ENCODE measurements around the gene METTL21C.

METTL21C gene

DNA sequence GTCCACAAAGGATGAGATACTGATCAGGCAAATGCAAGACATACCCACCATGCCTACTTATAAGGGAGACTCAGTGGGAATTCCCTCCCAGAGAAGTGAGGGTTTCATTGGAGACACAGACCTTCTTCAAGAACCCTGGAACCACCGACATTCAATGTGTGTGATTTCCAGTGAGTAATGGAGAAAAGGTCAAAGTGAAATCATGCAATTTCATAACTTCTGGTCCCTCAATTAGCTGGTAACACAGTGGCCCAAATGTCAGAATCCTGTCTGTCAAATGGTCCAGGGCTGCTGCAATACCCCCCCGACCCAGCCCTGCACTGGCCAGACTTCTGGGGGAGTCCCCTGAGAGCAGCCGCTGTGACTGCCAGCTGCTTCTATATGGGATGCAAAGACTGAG, 4.7 kb upstream of the METTL21C start:
- Histone ChIP-seq H3K4me1 (ENCODE audit: control insufficient read depth, insufficient read depth, low read length, poor library complexity, severe bottlenecking) (no peaks in the 10 kb centered on the region), H3K9me3 (ENCODE audit: control insufficient read depth, low read length) (no peaks in the 10 kb centered on the region), H3K36me3 (ENCODE audit: control insufficient read depth, insufficient read depth, low read length) (no peaks in the 10 kb centered on the region), H3K27ac (ENCODE audit: insufficient read depth, low read length, poor library complexity, severe bottlenecking) (no peak overlapping the region), H3K27me3 (replicated peaks; ENCODE audit: control insufficient read depth, insufficient read depth, low read length, poor library complexity, severe bottlenecking) (no peaks in the 10 kb centered on the region), H3K4me3 (ENCODE audit: insufficient read depth, low read depth, low read length, poor library complexity, severe bottlenecking) (no peak overlapping the region)
- no peak for DNase-seq

DNA sequence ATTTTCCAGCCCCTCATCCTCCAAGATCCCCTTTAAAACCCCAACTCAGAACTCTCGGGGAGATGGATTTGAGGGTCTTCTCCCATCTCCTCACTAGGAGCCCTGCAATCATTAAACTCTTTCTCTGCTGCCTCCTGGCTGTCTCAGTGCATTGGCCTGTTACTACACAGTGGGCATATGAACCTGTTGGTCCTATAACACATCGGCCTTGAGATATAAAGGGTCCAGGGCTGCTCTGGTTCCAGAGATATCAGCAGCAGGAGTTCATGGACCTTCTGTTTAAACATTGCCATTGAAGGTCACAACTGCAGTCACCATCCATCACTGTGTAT, 3.8 kb upstream of the METTL21C start:
- no peak for DNase-seq
- Histone ChIP-seq H3K9me3 (ENCODE audit: control insufficient read depth, low read length) (no peaks in the 10 kb centered on the region), H3K4me1 (ENCODE audit: control insufficient read depth, insufficient read depth, low read length, poor library complexity, severe bottlenecking) (no peaks in the 10 kb centered on the region)

DNA sequence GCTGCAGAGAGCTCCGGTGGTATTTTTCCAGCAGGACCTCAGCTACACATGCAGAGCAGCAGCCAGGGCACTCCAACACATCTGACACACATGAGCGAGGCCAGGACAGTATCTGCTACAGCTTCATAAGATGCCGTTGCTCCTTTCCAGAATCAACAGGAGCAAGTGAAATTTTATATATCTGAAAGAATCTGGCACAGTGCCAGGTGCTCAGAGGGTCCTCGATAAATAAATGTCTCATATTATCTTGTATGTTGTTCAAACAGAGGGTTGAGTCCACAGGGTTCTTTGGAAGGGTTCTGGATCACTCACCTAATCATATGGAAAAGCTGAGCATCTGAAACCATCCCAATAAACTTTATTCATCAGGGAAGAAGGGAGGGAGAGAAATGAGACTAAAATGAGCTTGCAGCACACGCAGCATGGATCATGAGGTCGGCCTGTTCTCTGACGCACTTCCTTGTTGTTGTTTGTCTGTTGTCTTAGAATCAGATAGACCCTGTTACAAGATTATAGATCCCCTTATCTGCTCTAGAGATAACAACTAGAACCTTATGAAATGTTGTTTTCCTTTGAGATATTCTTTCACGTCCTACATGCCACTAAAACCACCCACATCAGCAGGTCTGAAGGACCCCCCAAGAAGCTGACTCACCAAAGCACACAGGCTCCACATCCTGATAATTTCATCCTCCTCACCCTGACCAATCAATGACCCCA, 3.2 kb upstream of the METTL21C start:
- Histone ChIP-seq H3K4me3 (ENCODE audit: insufficient read depth, low read depth, low read length, poor library complexity, severe bottlenecking) (no peak overlapping the region), H3K27me3 (replicated peaks; ENCODE audit: control insufficient read depth, insufficient read depth, low read length, poor library complexity, severe bottlenecking) (no peaks in the 10 kb centered on the region), H3K36me3 (ENCODE audit: control insufficient read depth, insufficient read depth, low read length) (no peaks in the 10 kb centered on the region), H3K9me3 (ENCODE audit: control insufficient read depth, low read length) (no peaks in the 10 kb centered on the region), H3K27ac (ENCODE audit: insufficient read depth, low read length, poor library complexity, severe bottlenecking) (no peak overlapping the region), H3K4me1 (ENCODE audit: control insufficient read depth, insufficient read depth, low read length, poor library complexity, severe bottlenecking) (no peaks in the 10 kb centered on the region)
- no peak for DNase-seq

More for the DNA sequence above, 3.8 kb upstream of the METTL21C start:
- no peak overlapping the region for H3K4me3 ChIP-seq (ENCODE audit: insufficient read depth, low read depth, low read length, poor library complexity, severe bottlenecking)
- no peaks in the 10 kb centered on the region for H3K36me3 ChIP-seq (ENCODE audit: control insufficient read depth, insufficient read depth, low read length)
- no peaks in the 10 kb centered on the region for H3K27me3 ChIP-seq (replicated peaks; ENCODE audit: control insufficient read depth, insufficient read depth, low read length, poor library complexity, severe bottlenecking)
- H3K27ac ChIP-seq (ENCODE audit: insufficient read depth, low read length, poor library complexity, severe bottlenecking) = no peak overlapping the region

DNA sequence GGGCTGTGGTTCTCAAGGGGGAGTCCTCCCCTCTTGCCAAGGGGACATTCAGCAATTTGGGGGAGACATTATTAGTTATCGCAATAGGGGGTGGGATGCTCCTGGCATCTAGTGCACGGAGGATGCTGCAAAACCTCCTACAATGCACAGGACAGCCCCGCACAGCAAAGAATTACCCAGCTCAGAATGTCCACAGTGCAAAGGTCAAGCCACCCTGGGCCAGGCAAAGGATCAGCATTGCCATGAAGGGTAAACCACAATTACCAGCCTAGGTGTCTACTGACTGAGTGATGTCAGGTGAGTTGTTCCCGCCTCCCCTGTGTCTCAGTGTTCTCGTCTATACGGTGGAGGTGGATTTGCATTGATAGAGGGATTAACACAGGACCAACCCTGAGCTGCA, 2.4 kb upstream of the METTL21C start:
- no peak overlapping the region for H3K27ac ChIP-seq (ENCODE audit: insufficient read depth, low read length, poor library complexity, severe bottlenecking)
- no peak overlapping the region for H3K4me3 ChIP-seq (ENCODE audit: insufficient read depth, low read depth, low read length, poor library complexity, severe bottlenecking)
- no peaks in the 10 kb centered on the region for H3K9me3 ChIP-seq (ENCODE audit: control insufficient read depth, low read length)
- no peaks in the 10 kb centered on the region for H3K27me3 ChIP-seq (replicated peaks; ENCODE audit: control insufficient read depth, insufficient read depth, low read length, poor library complexity, severe bottlenecking)
- no peaks in the 10 kb centered on the region for H3K36me3 ChIP-seq (ENCODE audit: control insufficient read depth, insufficient read depth, low read length)
- H3K4me1 ChIP-seq (ENCODE audit: control insufficient read depth, insufficient read depth, low read length, poor library complexity, severe bottlenecking) = no peaks in the 10 kb centered on the region
- no peak for DNase-seq

DNA sequence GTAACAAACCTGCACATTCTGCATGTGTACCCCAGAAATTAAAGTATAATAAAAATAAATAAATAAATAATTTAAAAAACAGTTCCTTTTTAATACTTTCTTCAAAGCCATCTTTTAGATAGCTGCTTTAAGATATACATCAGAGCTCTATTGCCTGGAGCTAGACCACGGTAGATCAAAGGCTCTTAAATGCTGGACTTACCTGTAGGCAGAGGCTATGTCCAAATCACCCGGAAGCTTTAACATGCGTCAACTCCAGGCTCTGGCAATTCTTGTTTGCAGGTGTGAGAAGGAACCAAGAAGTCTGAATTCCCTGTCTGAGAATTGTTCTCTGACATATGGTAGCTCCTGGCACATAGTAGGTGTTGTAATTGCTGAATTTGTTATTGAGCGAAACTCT, 1.6 kb upstream of the METTL21C start:
- no peaks in the 10 kb centered on the region for H3K9me3 ChIP-seq (ENCODE audit: control insufficient read depth, low read length)
- no peaks in the 10 kb centered on the region for H3K36me3 ChIP-seq (ENCODE audit: control insufficient read depth, insufficient read depth, low read length)
- H3K27me3 ChIP-seq (replicated peaks; ENCODE audit: control insufficient read depth, insufficient read depth, low read length, poor library complexity, severe bottlenecking) = no peaks in the 10 kb centered on the region

DNA sequence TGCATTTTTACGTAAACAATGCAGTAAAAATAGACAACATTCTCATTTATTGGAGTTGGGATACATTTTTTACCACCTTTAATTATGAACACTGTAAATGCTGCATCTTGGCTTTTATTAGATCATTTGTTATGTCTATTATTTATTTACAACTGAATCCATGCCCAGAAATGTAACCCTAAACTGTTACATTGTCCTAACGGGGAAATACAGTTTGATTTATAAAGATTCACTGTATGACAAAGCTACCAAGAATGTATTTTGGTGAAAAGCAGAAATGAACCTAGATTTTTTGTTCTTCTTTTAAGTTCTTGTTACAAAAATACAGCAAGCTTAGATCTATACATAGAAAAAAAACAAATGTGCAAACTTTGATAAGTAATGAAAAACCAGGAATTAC, 1.1 kb downstream of the METTL21C start:
- DNase-seq = no peak
- no peak overlapping the region for H3K4me3 ChIP-seq (ENCODE audit: insufficient read depth, low read depth, low read length, poor library complexity, severe bottlenecking)

More for the DNA sequence above, 1.6 kb upstream of the METTL21C start:
- no peak overlapping the region for H3K27ac ChIP-seq (ENCODE audit: insufficient read depth, low read length, poor library complexity, severe bottlenecking)
- no peak overlapping the region for H3K4me3 ChIP-seq (ENCODE audit: insufficient read depth, low read depth, low read length, poor library complexity, severe bottlenecking)
- no peaks in the 10 kb centered on the region for H3K4me1 ChIP-seq (ENCODE audit: control insufficient read depth, insufficient read depth, low read length, poor library complexity, severe bottlenecking)
- DNase-seq = no peak

DNA sequence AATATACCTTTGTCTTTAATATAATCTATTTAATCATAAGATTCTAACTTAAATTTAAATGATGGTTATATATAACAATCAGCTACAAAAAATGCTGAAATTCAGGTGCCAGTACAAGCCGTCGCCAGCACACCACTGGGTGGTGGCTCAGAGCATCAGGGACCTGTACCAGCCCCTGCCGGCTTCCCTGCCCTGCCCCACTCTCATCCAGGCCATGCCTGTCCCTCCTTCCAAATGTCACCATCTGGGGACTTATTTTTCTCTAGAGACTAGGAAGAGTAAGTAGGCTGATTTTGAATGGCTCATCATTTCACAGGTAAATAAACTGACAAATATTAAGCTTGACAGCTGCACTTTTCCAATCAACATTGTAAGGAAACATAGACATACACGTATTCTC, 1.6 kb downstream of the METTL21C start:
- DNase-seq = no peak
- H3K27me3 ChIP-seq (replicated peaks; ENCODE audit: control insufficient read depth, insufficient read depth, low read length, poor library complexity, severe bottlenecking) = no peaks in the 10 kb centered on the region
- H3K4me1 ChIP-seq (ENCODE audit: control insufficient read depth, insufficient read depth, low read length, poor library complexity, severe bottlenecking) = no peaks in the 10 kb centered on the region
- H3K27ac ChIP-seq (ENCODE audit: insufficient read depth, low read length, poor library complexity, severe bottlenecking) = no peak overlapping the region
- H3K9me3 ChIP-seq (ENCODE audit: control insufficient read depth, low read length) = no peaks in the 10 kb centered on the region
- no peaks in the 10 kb centered on the region for H3K36me3 ChIP-seq (ENCODE audit: control insufficient read depth, insufficient read depth, low read length)
- H3K4me3 ChIP-seq (ENCODE audit: insufficient read depth, low read depth, low read length, poor library complexity, severe bottlenecking) = no peak overlapping the region

More for the DNA sequence above, 1.1 kb downstream of the METTL21C start:
- no peaks in the 10 kb centered on the region for H3K4me1 ChIP-seq (ENCODE audit: control insufficient read depth, insufficient read depth, low read length, poor library complexity, severe bottlenecking)
- no peaks in the 10 kb centered on the region for H3K27me3 ChIP-seq (replicated peaks; ENCODE audit: control insufficient read depth, insufficient read depth, low read length, poor library complexity, severe bottlenecking)
- no peaks in the 10 kb centered on the region for H3K36me3 ChIP-seq (ENCODE audit: control insufficient read depth, insufficient read depth, low read length)
- H3K27ac ChIP-seq (ENCODE audit: insufficient read depth, low read length, poor library complexity, severe bottlenecking) = no peak overlapping the region
- H3K9me3 ChIP-seq (ENCODE audit: control insufficient read depth, low read length) = no peaks in the 10 kb centered on the region

DNA sequence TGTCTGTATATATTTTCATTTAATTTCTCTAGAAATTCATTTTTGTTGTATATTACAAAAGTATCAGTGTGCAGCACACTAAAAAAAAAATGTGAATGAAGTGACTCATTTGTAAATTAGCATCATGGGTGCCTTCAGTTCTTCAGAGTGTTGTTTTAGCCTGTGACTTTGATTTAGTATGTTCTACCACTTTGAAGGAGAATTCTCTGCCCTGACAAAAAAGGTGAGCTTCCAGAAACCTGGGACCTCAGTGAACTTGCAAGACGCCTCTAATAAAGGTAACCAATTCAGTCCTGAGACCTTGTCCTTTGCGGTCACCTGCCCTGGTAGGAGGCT, 2.4 kb downstream of the METTL21C start:
- Histone ChIP-seq H3K4me3 (ENCODE audit: insufficient read depth, low read depth, low read length, poor library complexity, severe bottlenecking) (no peak overlapping the region), H3K4me1 (ENCODE audit: control insufficient read depth, insufficient read depth, low read length, poor library complexity, severe bottlenecking) (no peaks in the 10 kb centered on the region), H3K27me3 (replicated peaks; ENCODE audit: control insufficient read depth, insufficient read depth, low read length, poor library complexity, severe bottlenecking) (no peaks in the 10 kb centered on the region), H3K9me3 (ENCODE audit: control insufficient read depth, low read length) (no peaks in the 10 kb centered on the region), H3K36me3 (ENCODE audit: control insufficient read depth, insufficient read depth, low read length) (no peaks in the 10 kb centered on the region), H3K27ac (ENCODE audit: insufficient read depth, low read length, poor library complexity, severe bottlenecking) (no peak overlapping the region)
- DNase-seq = no peak

DNA sequence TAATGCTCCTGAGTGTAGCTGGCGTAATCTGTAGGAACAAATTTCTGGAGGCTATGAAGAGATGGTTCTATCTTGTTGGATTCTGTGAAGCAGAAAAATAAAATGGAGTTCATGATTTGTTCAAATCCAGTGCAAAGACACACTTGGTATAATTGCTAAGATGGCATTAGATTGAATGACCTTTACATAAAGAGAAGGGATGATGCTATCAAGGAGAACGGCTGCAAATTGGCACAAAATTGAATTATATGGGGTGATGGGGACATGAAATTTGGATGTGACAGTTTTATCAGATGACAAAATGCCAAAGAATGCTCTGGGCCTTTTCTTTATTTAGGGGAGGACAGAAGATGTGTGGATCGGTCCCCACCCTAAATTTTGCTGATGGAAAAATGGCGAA, 4.0 kb downstream of the METTL21C start:
- peaks cover 6% of the 10 kb centered on the region for H3K4me1 ChIP-seq (ENCODE audit: control insufficient read depth, insufficient read depth, low read length, poor library complexity, severe bottlenecking)
- H3K36me3 ChIP-seq (ENCODE audit: control insufficient read depth, insufficient read depth, low read length) = no peaks in the 10 kb centered on the region
- H3K27ac ChIP-seq (ENCODE audit: insufficient read depth, low read length, poor library complexity, severe bottlenecking) = no peak overlapping the region
- H3K27me3 ChIP-seq (replicated peaks; ENCODE audit: control insufficient read depth, insufficient read depth, low read length, poor library complexity, severe bottlenecking) = no peaks in the 10 kb centered on the region
- no peak overlapping the region for H3K4me3 ChIP-seq (ENCODE audit: insufficient read depth, low read depth, low read length, poor library complexity, severe bottlenecking)
- H3K9me3 ChIP-seq (ENCODE audit: control insufficient read depth, low read length) = no peaks in the 10 kb centered on the region
- DNase-seq = no peak

DNA sequence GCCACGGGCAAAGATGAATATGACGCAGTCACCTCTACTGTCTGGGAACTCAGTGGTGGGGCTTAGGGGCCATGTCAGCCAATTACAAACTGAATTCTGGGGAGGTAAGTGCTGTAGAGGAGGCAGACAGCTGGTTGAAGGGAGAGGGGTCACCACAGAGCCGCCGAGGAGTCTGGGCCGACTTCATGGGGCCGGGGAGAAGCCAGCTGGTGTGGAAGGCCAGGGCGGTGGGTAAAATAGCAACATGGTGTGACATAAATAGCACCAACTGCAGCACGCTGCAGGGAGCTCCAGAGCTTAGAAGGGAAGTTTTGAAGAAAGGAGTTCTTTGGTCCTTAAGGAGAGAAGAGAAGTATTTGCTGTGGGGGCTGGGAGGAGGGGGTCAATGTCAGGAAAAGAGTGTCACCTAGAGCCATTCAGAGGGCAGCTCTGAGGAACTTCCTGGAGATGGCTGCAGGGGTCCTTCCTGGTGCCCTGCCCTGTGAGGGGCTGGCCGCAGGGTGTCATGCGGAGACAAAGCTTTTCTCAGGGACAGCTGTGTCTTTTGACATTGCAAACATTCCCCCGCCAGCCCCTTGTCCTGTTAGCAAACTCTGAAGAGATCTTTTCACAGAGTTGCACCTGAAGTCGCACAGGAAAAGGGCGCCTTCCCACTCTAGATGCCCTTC, 6.4 kb downstream of the METTL21C start:
- Histone ChIP-seq H3K36me3 (ENCODE audit: control insufficient read depth, insufficient read depth, low read length) (no peaks in the 10 kb centered on the region), H3K27me3 (replicated peaks; ENCODE audit: control insufficient read depth, insufficient read depth, low read length, poor library complexity, severe bottlenecking) (no peaks in the 10 kb centered on the region), H3K4me3 (ENCODE audit: insufficient read depth, low read depth, low read length, poor library complexity, severe bottlenecking) (no peak overlapping the region), H3K27ac (ENCODE audit: insufficient read depth, low read length, poor library complexity, severe bottlenecking) (no peak overlapping the region), H3K4me1 (ENCODE audit: control insufficient read depth, insufficient read depth, low read length, poor library complexity, severe bottlenecking) (peaks cover 6% of the 10 kb centered on the region), H3K9me3 (ENCODE audit: control insufficient read depth, low read length) (no peaks in the 10 kb centered on the region)
- DNase-seq = no peak

All from effector memory CD4-positive, alpha-beta T cell (primary cell).